H1 (cell line): Measurements from ENCODE around the gene EEF1AKMT1. TPM values are rescaled to one million over a fixed set of nuclear protein-coding genes. Genes with fewer than 3 reads are reported as not detected.

Source experiments
- JUN ChIP-seq: IDR thresholded peaks from 2 replicates; pipeline ENCODE4 v1.6.1; 2011; ENCODE audit warnings: low read depth, mild to moderate bottlenecking, improper control_type of control experiment, low read length
- RNF2 ChIP-seq: fragments of 200-900, 300-1000 bp; sonication (generic); IDR thresholded peaks from 2 replicates; pipeline ENCODE4 v1.7.1; 2016; ENCODE audit warnings: borderline replicate concordance, low read depth, mild to moderate bottlenecking, antibody characterized with exemption, low read length; ENCODE audit not compliant: poor library complexity, severe bottlenecking; ENCODE audit errors: missing control alignments
- SP2 ChIP-seq: IDR thresholded peaks from 2 replicates; pipeline ENCODE4 v1.6.1; 2012; ENCODE audit warnings: mild to moderate bottlenecking, low read length, inconsistent platforms
- SUZ12 ChIP-seq: fragments of 200-600 bp; sonication (generic); IDR thresholded peaks from 2 replicates; pipeline ENCODE4 v1.6.1; 2012; ENCODE audit warnings: mild to moderate bottlenecking, inconsistent platforms, low read length, moderate library complexity, mixed read lengths
- polyA plus RNA-seq, 7 experiments: library from polyadenylated mRNA; depleted of rRNA in 3 of 7; stranded (reverse) in 5 of 7; unstranded in 2 of 7; fragments of >200 nt in 5 of 7; fragments of 200-250 nt in 2 of 7; gene quantifications; 1 replicate in 5 of 7; 2 replicates in 1 of 7; 4 replicates in 1 of 7; pipeline versions ENCODE4 v1.2.1 to v1.2.3, GENCODE V29; 2011 to 2013; ENCODE audit warnings: missing spikeins in 2 of 7, mixed read lengths in 2 of 7
- total RNA-seq: library from RNA; stranded (reverse); fragmentation: NEBNext Ultra II Directional; extraction: Animal tissue kit (Norgen Biotek cat#: 25700); gene quantifications from 2 replicates; pipeline ENCODE4 v1.2.1, GENCODE V29; 2021

The EEF1AKMT1 gene
- total and polyA plus RNA-seq, 2 of the 8 experiments (the other 6 are each of a cell fraction or from before 2014, with no cell fraction given): 3.1 to 4.1 TPM

DNA sequence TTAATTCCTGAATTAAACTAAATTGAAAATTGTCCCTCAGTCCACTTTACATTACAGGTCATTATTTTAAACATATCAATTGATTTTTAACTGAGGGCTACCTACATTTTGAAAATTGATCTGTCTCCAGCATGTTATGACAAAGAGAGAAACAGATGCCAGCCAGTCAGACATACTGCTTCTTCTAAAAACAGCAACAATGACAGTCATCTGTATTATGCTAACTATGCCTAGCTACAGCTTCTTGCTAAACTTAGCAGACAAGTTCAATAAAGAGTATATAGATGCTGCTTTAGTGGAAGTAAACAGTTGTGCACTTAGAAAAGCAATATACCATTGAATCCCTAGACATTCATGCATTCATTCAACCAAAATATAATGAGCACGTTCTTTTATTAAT, 48.6 kb upstream of the EEF1AKMT1 start (continued):
- TF ChIP-seq RNF2 (no peak), JUN (no peak), SP2 (no peak), SUZ12 (no peak)
